Epithelial cell of umbilical artery (primary cell): ENCODE results near the gene KIR2DL4. TPM values are rescaled to one million over a fixed set of nuclear protein-coding genes. Genes with fewer than 3 reads are reported as not detected.

Experiments
- total RNA-seq: library from RNA; depleted of rRNA; stranded (reverse); fragments of >200 nt; gene quantifications from 2 replicates; pipeline ENCODE4 v1.2.3, GENCODE V29; 2014

The KIR2DL4 gene
- total RNA-seq, result not detected in 2 replicates

DNA sequence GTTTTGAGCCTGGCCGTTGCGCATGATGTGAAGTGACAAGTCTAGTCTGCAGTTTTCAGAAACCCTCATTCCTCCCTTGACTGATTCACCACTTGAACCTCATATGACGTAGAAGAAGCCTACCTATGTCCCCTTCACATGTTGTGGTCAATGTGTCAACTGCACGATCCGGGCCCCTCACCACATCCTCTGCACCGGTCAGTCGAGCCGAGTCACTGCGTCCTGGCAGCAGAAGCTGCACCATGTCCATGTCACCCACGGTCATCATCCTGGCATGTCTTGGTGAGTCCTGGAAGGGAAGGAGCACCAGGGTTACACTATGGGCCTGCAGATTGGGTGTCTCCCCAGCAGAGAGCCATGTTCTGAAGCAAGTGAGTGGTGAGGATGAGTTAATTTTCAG is at the start of gene KIR2DL4:
TSS of gene KIR2DL4 (plus strand) at position 201 of the 400 bp plus-strand sequence. CDS start at position 243, 42 bp downstream.

DNA sequence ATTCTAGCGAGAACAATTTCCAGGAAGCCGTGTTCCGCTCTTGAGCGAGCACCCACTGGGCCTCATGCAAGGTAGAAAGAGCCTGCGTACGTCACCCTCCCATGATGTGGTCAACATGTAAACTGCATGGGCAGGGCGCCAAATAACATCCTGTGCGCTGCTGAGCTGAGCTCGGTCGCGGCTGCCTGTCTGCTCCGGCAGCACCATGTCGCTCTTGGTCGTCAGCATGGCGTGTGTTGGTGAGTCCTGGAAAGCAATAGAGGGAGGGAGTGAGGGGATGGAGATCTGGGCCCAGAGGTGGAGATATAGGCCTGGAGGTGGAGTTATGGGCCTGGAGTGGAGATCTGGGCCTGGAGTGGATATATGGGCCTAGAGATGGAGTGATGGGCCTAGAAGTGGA is 33.8 kb upstream of the KIR2DL4 start, which contains the start of gene KIR2DL1:
TSS of gene KIR2DL1 (plus strand) at position 148 of the 400 bp plus-strand sequence. CDS start at position 206, 58 bp downstream.

DNA sequence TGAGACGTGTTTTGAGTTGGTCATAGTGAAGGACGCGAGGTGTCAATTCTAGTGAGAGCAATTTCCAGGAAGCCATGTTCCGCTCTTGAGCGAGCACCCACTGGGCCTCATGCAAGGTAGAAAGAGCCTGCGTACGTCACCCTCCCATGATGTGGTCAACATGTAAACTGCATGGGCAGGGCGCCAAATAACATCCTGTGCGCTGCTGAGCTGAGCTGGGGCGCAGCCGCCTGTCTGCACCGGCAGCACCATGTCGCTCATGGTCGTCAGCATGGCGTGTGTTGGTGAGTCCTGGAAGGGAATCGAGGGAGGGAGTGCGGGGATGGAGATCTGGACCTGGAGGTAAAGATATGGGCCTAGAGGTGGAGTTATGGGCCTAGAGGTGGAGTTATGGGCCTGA is 12.8 kb downstream of the KIR2DL4 start, which contains the start of gene KIR3DL1:
TSS of gene KIR3DL1 (plus strand) at position 218 of the 400 bp plus-strand sequence.

DNA sequence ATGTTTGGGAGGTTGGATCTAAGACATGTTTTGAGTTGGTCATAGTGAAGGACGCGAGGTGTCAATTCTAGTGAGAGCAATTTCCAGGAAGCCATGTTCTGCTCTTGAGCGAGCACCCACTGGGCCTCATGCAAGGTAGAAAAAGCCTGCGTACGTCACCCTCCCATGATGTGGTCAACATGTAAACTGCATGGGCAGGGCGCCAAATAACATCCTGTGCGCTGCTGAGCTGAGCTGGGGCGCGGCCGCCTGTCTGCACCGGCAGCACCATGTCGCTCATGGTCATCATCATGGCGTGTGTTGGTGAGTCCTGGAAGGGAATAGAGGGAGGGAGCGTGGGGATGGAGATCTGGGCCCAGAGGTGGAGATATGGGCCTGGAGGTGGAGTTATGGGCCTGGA is 29.1 kb downstream of the KIR2DL4 start, which contains the start of gene KIR2DS4:
TSS of gene KIR2DS4 (plus strand) at position 181 of the 400 bp plus-strand sequence.

DNA sequence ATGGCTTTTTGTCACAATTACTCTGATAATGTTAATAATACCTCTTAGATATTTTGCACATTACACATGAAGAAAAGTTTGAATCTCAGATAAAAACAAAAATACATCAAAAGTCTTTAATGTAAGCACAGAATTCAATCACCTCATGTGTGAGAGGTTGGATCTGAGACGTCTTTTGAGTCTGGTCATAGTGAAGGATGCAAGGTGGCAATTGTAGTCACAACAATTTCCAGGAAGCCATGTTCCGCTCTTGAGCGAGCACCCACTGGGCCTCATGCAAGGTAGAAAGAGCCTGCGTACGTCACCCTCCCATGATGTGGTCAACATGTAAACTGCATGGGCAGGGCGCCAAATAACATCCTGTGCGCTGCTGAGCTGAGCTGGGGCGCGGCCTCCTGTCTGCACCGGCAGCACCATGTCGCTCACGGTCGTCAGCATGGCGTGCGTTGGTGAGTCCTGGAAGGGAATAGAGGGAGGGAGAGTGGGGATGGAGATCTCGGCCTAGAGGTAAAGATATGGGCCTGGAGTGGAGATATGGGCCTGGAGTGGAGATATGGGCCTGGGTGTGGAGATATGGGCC is 46.7 kb downstream of the KIR2DL4 start, which contains the start of gene KIR3DL2:
TSS of gene KIR3DL2 (plus strand) at position 383 of the 580 bp plus-strand sequence. CDS start at position 416, 33 bp downstream.

Other genes starting within 250 kb of the KIR2DL4 start
- gene LILRA2, start 229.8 kb upstream of the KIR2DL4 start, total RNA-seq, result not detected in 2 replicates
- not detected in 2 replicates for gene LILRA1, start 210.0 kb upstream of the KIR2DL4 start, total RNA-seq
- gene LILRB1, start 173.1 kb upstream of the KIR2DL4 start, total RNA-seq, result not detected in 2 replicates
- not detected in 2 replicates for gene LILRB4, start 140.6 kb upstream of the KIR2DL4 start, total RNA-seq
- not detected in 2 replicates for gene KIR3DL3, start 79.2 kb upstream of the KIR2DL4 start, total RNA-seq
- gene KIR2DL3, start 65.1 kb upstream of the KIR2DL4 start, total RNA-seq, result not detected in 2 replicates
- gene KIR2DL1, start 33.8 kb upstream of the KIR2DL4 start, total RNA-seq, result not detected in 2 replicates
- gene KIR3DL1, start 12.9 kb downstream of the KIR2DL4 start, total RNA-seq, result not detected in 2 replicates
- not detected in 2 replicates for gene KIR2DS4, start 29.1 kb downstream of the KIR2DL4 start, total RNA-seq
- not detected in 2 replicates for gene KIR3DL2, start 46.8 kb downstream of the KIR2DL4 start, total RNA-seq
- gene FCAR, start 70.6 kb downstream of the KIR2DL4 start, total RNA-seq, result not detected in 2 replicates
- 0.65 TPM in 1 of 2 replicates, not detected in the other for gene NCR1, start 102.5 kb downstream of the KIR2DL4 start, total RNA-seq
- not detected in 2 replicates for gene NLRP7, start 143.9 kb downstream of the KIR2DL4 start, total RNA-seq
- 1.1 and 7.5 TPM in 2 replicates for gene NLRP2, start 162.8 kb downstream of the KIR2DL4 start, total RNA-seq
- not detected in 2 replicates for gene GP6, start 234.7 kb downstream of the KIR2DL4 start, total RNA-seq